GM23338 (cell line): ENCODE data around the gene LCLAT1. TPM values are rescaled to one million over a fixed set of nuclear protein-coding genes. Genes with fewer than 3 reads are reported as not detected.

Experiments
- ATAC-seq: fragments of 200-7000 bp; cut with Tn5 transposase; 3 replicates; pipeline ENCODE4 v1.9.1; 2020
- DNase-seq: peaks from one replicate; pipeline ENCODE4 v3.0.0-alpha.2; 2015; ENCODE audit warnings: low spot score
- H2AFZ ChIP-seq: fragments of 200-600 bp; sonication (generic); 2 replicates; pipeline ENCODE4 v1.8.0; 2016; ENCODE audit warnings: antibody characterized with exemption, mild to moderate bottlenecking, moderate library complexity
- H3F3A ChIP-seq: fragments of 200-600 bp; sonication (generic); replicated peaks from 2 replicates; pipeline ENCODE4 v1.8.0; 2017; ENCODE audit warnings: antibody characterized with exemption, mixed run types, low read depth
- H3K27ac ChIP-seq: fragments of 200-600 bp; sonication (generic); 2 replicates; pipeline ENCODE4 v1.6.1; 2016; ENCODE audit warnings: low read depth
- H3K27me3 ChIP-seq: fragments of 200-600 bp; sonication (generic); 2 replicates; pipeline ENCODE4 v1.8.0; 2016; ENCODE audit warnings: mild to moderate bottlenecking, mixed run types, moderate library complexity; ENCODE audit not compliant: insufficient read depth
- H3K36me3 ChIP-seq: fragments of 200-600 bp; sonication (generic); 2 replicates; pipeline ENCODE4 v1.8.0; 2016; ENCODE audit warnings: mild to moderate bottlenecking; ENCODE audit not compliant: insufficient read depth
- H3K4me1 ChIP-seq: fragments of 200-600 bp; sonication (generic); 2 replicates; pipeline ENCODE4 v1.8.0; 2016; ENCODE audit warnings: mild to moderate bottlenecking, moderate library complexity; ENCODE audit not compliant: insufficient read depth
- H3K4me2 ChIP-seq: fragments of 200-600 bp; sonication (generic); 2 replicates; pipeline ENCODE4 v1.7.1; 2017; ENCODE audit warnings: mixed run types
- H3K4me3 ChIP-seq: fragments of 200-600 bp; sonication (generic); 2 replicates; pipeline ENCODE4 v1.6.1; 2016; ENCODE audit warnings: mixed run types
- H3K79me2 ChIP-seq: fragments of 200-600 bp; sonication (generic); replicated peaks from 2 replicates; pipeline ENCODE4 v1.8.0; 2017; ENCODE audit warnings: mild to moderate bottlenecking; ENCODE audit not compliant: insufficient read depth
- H3K9me2 ChIP-seq: fragments of 200-600 bp; sonication (generic); 2 replicates; pipeline ENCODE4 v1.8.0; 2017; ENCODE audit not compliant: insufficient read depth
- H4K20me1 ChIP-seq: fragments of 200-600 bp; sonication (generic); replicated peaks from 2 replicates; pipeline ENCODE4 v1.8.0; 2017; ENCODE audit warnings: mild to moderate bottlenecking; ENCODE audit not compliant: insufficient read depth
- H3K27ac Mint-ChIP-seq: 2 replicates; pipeline ENCODE4 v1.8.0; 2020; ENCODE audit warnings: inconsistent platforms, mild to moderate bottlenecking, moderate library complexity, mixed read lengths
- H3K27me3 Mint-ChIP-seq: 3 replicates; pipeline ENCODE4 v1.8.0; 2022; ENCODE audit warnings: low read depth, mild to moderate bottlenecking, moderate library complexity, mixed read lengths, inconsistent platforms; ENCODE audit not compliant: insufficient read depth, poor library complexity
- H3K36me3 Mint-ChIP-seq: 3 replicates; pipeline ENCODE4 v1.8.0; 2021; ENCODE audit warnings: low read depth, mild to moderate bottlenecking, inconsistent platforms, moderate library complexity, mixed read lengths
- H3K4me1 Mint-ChIP-seq: 3 replicates; pipeline ENCODE4 v1.8.0; 2020; ENCODE audit warnings: mild to moderate bottlenecking, inconsistent platforms, mixed read lengths
- H3K4me3 Mint-ChIP-seq: 3 replicates; pipeline ENCODE4 v1.8.0; 2021; ENCODE audit warnings: moderate library complexity, mild to moderate bottlenecking, inconsistent platforms, mixed read lengths
- H3K9me3 Mint-ChIP-seq: 3 replicates; pipeline ENCODE4 v1.8.0; 2020; ENCODE audit warnings: moderate library complexity, mild to moderate bottlenecking, inconsistent platforms, mixed read lengths
- CREB1 ChIP-seq: fragments of 250-450 bp; sonication (Bioruptor Pico); IDR thresholded peaks from 2 replicates; pipeline ENCODE4 v1.5.0; 2020; ENCODE audit warnings: low read depth, mild to moderate bottlenecking, moderate library complexity
- ETS1 ChIP-seq: IDR thresholded peaks from 2 replicates; pipeline ENCODE4 v1.6.1; 2016; ENCODE audit warnings: antibody characterized with exemption
- EZH2 ChIP-seq: fragments of 200-600 bp; sonication (generic); IDR thresholded peaks from one replicate; pipeline ENCODE4 v1.8.0; 2017; ENCODE audit warnings: antibody characterized with exemption, mild to moderate bottlenecking, low read depth; ENCODE audit not compliant: unreplicated experiment
- EZH2phosphoT487 ChIP-seq: fragments of 200-600 bp; sonication (generic); IDR thresholded peaks from one replicate; pipeline ENCODE4 v1.8.1; 2018; ENCODE audit warnings: antibody characterized with exemption; ENCODE audit not compliant: unreplicated experiment
- NANOG ChIP-seq: IDR thresholded peaks from 2 replicates; pipeline ENCODE4 v1.6.1; 2016; ENCODE audit warnings: antibody characterized with exemption, borderline replicate concordance
- REST ChIP-seq: IDR thresholded peaks from one replicate; pipeline ENCODE4 v1.6.1; 2018; ENCODE audit warnings: antibody characterized with exemption; ENCODE audit not compliant: unreplicated experiment
- STAT1 ChIP-seq: IDR thresholded peaks from one replicate; pipeline ENCODE4 v1.6.1; 2016; ENCODE audit warnings: antibody characterized with exemption; ENCODE audit not compliant: unreplicated experiment
- ZNF114 ChIP-seq: fragments of 250-450 bp; sonication (Bioruptor Pico); IDR thresholded peaks from 2 replicates; pipeline ENCODE4 v1.5.0; 2020; ENCODE audit warnings: mild to moderate bottlenecking, moderate library complexity
- ZNF331 ChIP-seq: fragments of 250-450 bp; sonication (Bioruptor Pico); IDR thresholded peaks from 2 replicates; pipeline ENCODE4 v1.5.0; 2020; ENCODE audit warnings: low read depth, mild to moderate bottlenecking, moderate library complexity
- ZNF462 ChIP-seq: fragments of 250-450 bp; sonication (Bioruptor Pico); IDR thresholded peaks from 2 replicates; pipeline ENCODE4 v1.5.0; 2020; ENCODE audit warnings: mild to moderate bottlenecking, moderate library complexity
- polyA plus RNA-seq: library from polyadenylated mRNA; unstranded; fragments of >200 nt; fragmentation: Nextera tagmentation; extraction: Ambion mirVana; gene quantifications from 2 replicates; pipeline ENCODE4 v1.2.1, GENCODE V29; 2016
- total RNA-seq: library from RNA; depleted of rRNA; stranded (reverse); fragments of >200 nt; shearing (Covaris generic); gene quantifications from 2 replicates; pipeline ENCODE4 v1.2.3, GENCODE V29; 2014

LCLAT1 gene
- total and polyA plus RNA-seq, 2 experiments from 2014 or later = 11.5 to 30.1 TPM

- TF ChIP-seq EZH2phosphoT487 = no peak
- TF ChIP-seq NANOG = no peak
- no peak for TF ChIP-seq EZH2
- TF ChIP-seq ETS1 = no peak
These were observed 64.4 kb downstream of the LCLAT1 start (continued) for GRCh38 chr2:30511122-30512083.

- Mint-ChIP-seq H3K27me3 (no peaks in the 10 kb centered on the region), H3K9me3 (peaks cover 13% of the 10 kb centered on the region), H3K4me1 (peaks cover 40% of the 10 kb centered on the region), H3K4me3 (no peak overlapping the region), H3K27ac (peak overlapping the region; percentile 10; the same call in 1 of the 2 replicates), H3K36me3 (peaks cover 14% of the 10 kb centered on the region)
- H3K27ac ChIP-seq = no peak overlapping the region
- no peaks in the 10 kb centered on the region for H3K27me3 ChIP-seq
- ATAC-seq (peak; percentile 51), DNase-seq (peak; percentile 12)
- H3K4me2 ChIP-seq = peak overlapping the region; percentile 18; the same call in 1 of the 2 replicates
- H2AFZ ChIP-seq = no peak overlapping the region
- no peaks in the 10 kb centered on the region for H4K20me1 ChIP-seq
- H3K4me3 ChIP-seq = no peak overlapping the region
- H3K4me1 ChIP-seq = peaks cover 39% of the 10 kb centered on the region
- H3K36me3 ChIP-seq = no peaks in the 10 kb centered on the region
- H3K9me2 ChIP-seq = no peaks in the 10 kb centered on the region
- no peaks in the 10 kb centered on the region for H3F3A ChIP-seq
- peaks cover 72% of the 10 kb centered on the region for H3K79me2 ChIP-seq
- TF ChIP-seq REST (no peak), ZNF331 (CRISPR knock-in tag) (no peak), ZNF114 (CRISPR knock-in tag) (no peak), CREB1 (CRISPR knock-in tag) (no peak), ZNF462 (CRISPR knock-in tag) (no peak), EZH2 (no peak), STAT1 (no peak)
These were observed 65.3 kb downstream of the LCLAT1 start for GRCh38 chr2:30512243-30512886.
